Measurements from ENCODE around the gene CDC42EP4.
"Not testable (repeated sequence)": the region's sequence is repeated elsewhere in the genome, so short reads cannot be mapped to it uniquely, and the experiment has no call there.

The CDC42EP4 gene

GRCh38 chr17:73343168-73343634 lies 31.4 kb upstream of the CDC42EP4 start:
- no peak for DNase-seq (ENCODE audit: low read depth)

GRCh38 chr17:73342541-73343167 lies 30.9 kb upstream of the CDC42EP4 start:
- DNase-seq (ENCODE audit: low read depth), result no peak

- DNase-seq (ENCODE audit: low read depth), result no peak
Observed at GRCh38 chr17:73342050-73342522, 30.3 kb upstream of the CDC42EP4 start.

- no peak for DNase-seq (ENCODE audit: low read depth)
Observed at GRCh38 chr17:73341350-73342049, 29.7 kb upstream of the CDC42EP4 start.

- no peak for DNase-seq (ENCODE audit: low read depth)
Observed at GRCh38 chr17:73340093-73340596, 28.3 kb upstream of the CDC42EP4 start.

- no peak for DNase-seq (ENCODE audit: low read depth)
Observed at GRCh38 chr17:73338566-73339197, 26.9 kb upstream of the CDC42EP4 start.

- no peak for DNase-seq (ENCODE audit: low read depth)
Observed at GRCh38 chr17:73338050-73338521, 26.3 kb upstream of the CDC42EP4 start.

GRCh38 chr17:73337330-73337710 lies 25.5 kb upstream of the CDC42EP4 start:
- DNase-seq (ENCODE audit: low read depth), result no peak

- DNase-seq (ENCODE audit: low read depth), result no peak
Observed at GRCh38 chr17:73336408-73337329, 24.9 kb upstream of the CDC42EP4 start.

- DNase-seq (ENCODE audit: low read depth), result no peak
Observed at GRCh38 chr17:73335591-73336407, 24.0 kb upstream of the CDC42EP4 start.

GRCh38 chr17:73334771-73335513 lies 23.1 kb upstream of the CDC42EP4 start:
- DNase-seq (ENCODE audit: low read depth), result no peak

GRCh38 chr17:73333445-73333844 lies 21.6 kb upstream of the CDC42EP4 start:
- not testable (repeated sequence) for DNase-seq (ENCODE audit: low read depth)

GRCh38 chr17:73331060-73331459 lies 19.3 kb upstream of the CDC42EP4 start:
- DNase-seq (ENCODE audit: low read depth), result no peak

GRCh38 chr17:73327676-73328075 lies 15.9 kb upstream of the CDC42EP4 start:
- no peak for DNase-seq (ENCODE audit: low read depth)

GRCh38 chr17:73325527-73325842 lies 13.7 kb upstream of the CDC42EP4 start:
- no peak for DNase-seq (ENCODE audit: low read depth)

- no peak for DNase-seq (ENCODE audit: low read depth)
Observed at GRCh38 chr17:73324711-73325526, 13.1 kb upstream of the CDC42EP4 start.

- no peak for DNase-seq (ENCODE audit: low read depth)
Observed at GRCh38 chr17:73324160-73324475, 12.3 kb upstream of the CDC42EP4 start.

GRCh38 chr17:73323409-73324159 lies 11.8 kb upstream of the CDC42EP4 start:
- no peak for DNase-seq (ENCODE audit: low read depth)
